GM12891 (cell line): ENCODE data around the gene ZNF689.

Experiments used
- PAX5 ChIP-seq: IDR thresholded peaks from 2 replicates; pipeline ENCODE4 v1.6.1; 2011; ENCODE audit warnings: low read length, moderate library complexity, mild to moderate bottlenecking; ENCODE audit not compliant: insufficient read depth, severe bottlenecking
- POLR2A ChIP-seq: IDR thresholded peaks from 2 replicates; pipeline ENCODE4 v1.6.1; 2011; ENCODE audit warnings: low read depth, low read length, control low read depth
- POLR2AphosphoS5 ChIP-seq: IDR thresholded peaks from 2 replicates; pipeline ENCODE4 v1.6.1; 2011; ENCODE audit warnings: low read depth, low read length, control low read depth
- POU2F2 ChIP-seq: IDR thresholded peaks from 2 replicates; pipeline ENCODE4 v1.6.1; 2011; ENCODE audit warnings: low read depth, mild to moderate bottlenecking, control low read depth, low read length, moderate library complexity
- SPI1 ChIP-seq: IDR thresholded peaks from 2 replicates; pipeline ENCODE4 v1.6.1; 2011; ENCODE audit warnings: low read depth, low read length, control low read depth
- TAF1 ChIP-seq: IDR thresholded peaks from 2 replicates; pipeline ENCODE4 v1.6.1; 2011; ENCODE audit warnings: low read depth, low read length, control low read depth

DNA sequence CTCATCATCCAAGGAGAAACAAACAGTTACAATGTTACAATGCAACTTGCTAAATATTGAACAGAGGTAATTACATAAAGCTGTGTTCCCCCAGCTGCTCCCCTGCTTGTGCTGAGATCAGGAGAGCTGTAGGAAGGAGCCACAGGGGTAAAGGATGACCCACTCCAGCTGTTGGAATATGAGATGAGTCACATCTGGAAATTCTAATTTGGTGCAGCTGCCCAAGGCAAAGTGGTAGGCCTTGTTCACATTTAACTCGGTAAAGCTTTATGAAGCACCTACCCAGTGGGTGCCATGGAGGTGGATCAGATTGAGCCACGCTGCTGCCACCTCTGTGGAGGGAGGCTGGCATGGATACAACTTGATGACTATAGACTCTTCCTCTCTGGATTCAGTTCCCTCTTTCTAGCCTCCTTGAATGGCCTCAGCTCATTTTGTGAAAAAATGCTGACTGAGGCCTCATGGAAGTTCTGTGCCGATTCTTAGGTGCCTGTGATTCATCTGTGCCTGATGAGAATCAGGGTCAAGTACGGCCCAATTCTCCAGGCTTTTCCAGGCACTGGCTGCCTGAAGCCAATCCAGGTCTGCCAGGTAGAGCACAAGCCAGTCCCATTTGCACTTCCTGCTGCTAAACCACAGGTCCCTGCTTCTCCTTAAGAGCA lies 7.4 kb downstream of the ZNF689 start:
- TF ChIP-seq POLR2AphosphoS5 (no peak), TAF1 (no peak), POLR2A (no peak), POU2F2 (no peak), SPI1 (no peak), PAX5 (no peak)
